Mucosa of descending colon (tissue), 3 donors: ENCODE results near the gene BABAM1. TPM values are rescaled to one million over a fixed set of nuclear protein-coding genes. Genes with fewer than 3 reads are reported as not detected.
A peak's percentile ranks its signal among the peaks of the same experiment; 100 is the strongest.

Experiments used
- ATAC-seq: fragments of 200-7000 bp; cut with Tn5 transposase; one replicate; pipeline ENCODE4 v1.9.1; 2020; ENCODE audit warnings: mild to moderate bottlenecking, moderate library complexity
- DNase-seq, 3 donors: peaks; one replicate each; pipeline ENCODE4 v3.0.0-alpha.2; 2020
- H3K36me3 ChIP-seq: fragments of 200-600 bp; one replicate; pipeline ENCODE4 v1.8.0; 2021; ENCODE audit warnings: low read depth, mild to moderate bottlenecking
- H3K4me1 ChIP-seq: fragments of 200-600 bp; one replicate; pipeline ENCODE4 v1.8.0; 2021; ENCODE audit warnings: low read depth, mild to moderate bottlenecking
- H3K4me3 ChIP-seq: fragments of 200-600 bp; one replicate; pipeline ENCODE4 v1.8.0; 2021; ENCODE audit warnings: mild to moderate bottlenecking
- H3K9me3 ChIP-seq: fragments of 200-600 bp; one replicate; pipeline ENCODE4 v1.8.0; 2021; ENCODE audit warnings: mild to moderate bottlenecking
- CTCF ChIP-seq: fragments of 200-600 bp; IDR thresholded peaks from one replicate; pipeline ENCODE4 v1.8.0; 2022; ENCODE audit warnings: antibody characterized with exemption, mild to moderate bottlenecking
- intact Hi-C, 2 donors: fragments of 100-400 bp; cut with DNase I in 1 of 2; cut with micrococcal nuclease in 1 of 2; formaldehyde crosslinking; loops; one replicate each; pipeline versions ENCODE4 v1.11.0 to v1.11.1; 2022; cut with DNase I, micrococcal nuclease
- total RNA-seq, 3 donors: library from RNA; stranded (reverse); fragmentation: NEBNext Ultra II Directional in 2 of 3; extraction: Animal tissue kit (Norgen Biotek cat#: 25700) in 2 of 3; gene quantifications; one replicate each; pipeline versions ENCODE4 v1.2.1 to v1.2.4, GENCODE V29; 2021 to 2023
- donor health status: DM: no; HTN: no; CAD: no; lungs with moderate emphysema.
- donor health status: DM: no; HTN: no; CAD: no.
- donor health status: DM: no; HTN: yes; CAD: no.

Gene BABAM1
- total RNA-seq, 3 donors from 2014 or later: 64.6 to 80.3 (median 76.2) TPM

- peak; percentile 87 to 94 (median 90) for DNase-seq
- intact Hi-C loops: loop anchor here (5.0 kb wide), 2 partner anchors 80 to 215 kb away; no protein-coding TSS in a partner anchor
- Histone ChIP-seq H3K4me3 (no peak overlapping the region), H3K9me3 (no peaks in the 10 kb centered on the region), H3K4me1 (peaks cover 15% of the 10 kb centered on the region), H3K36me3 (no peaks in the 10 kb centered on the region)
- peak; percentile 91 for TF ChIP-seq CTCF
- ATAC-seq: peak; percentile 99
Observed at GRCh38 chr19:17282488-17283125, 15.4 kb downstream of the BABAM1 start.

- Histone ChIP-seq H3K4me3 (no peak overlapping the region), H3K36me3 (no peaks in the 10 kb centered on the region), H3K4me1 (peaks cover 15% of the 10 kb centered on the region), H3K9me3 (no peaks in the 10 kb centered on the region)
- DNase-seq (no peak), ATAC-seq (no peak)
- intact Hi-C loops: loop anchor here (5.0 kb wide), 2 partner anchors 81 to 216 kb away; no protein-coding TSS in a partner anchor
- no peak for TF ChIP-seq CTCF
Observed at GRCh38 chr19:17283504-17283996, 16.3 kb downstream of the BABAM1 start.

- DNase-seq (no peak), ATAC-seq (no peak)
- H3K9me3 ChIP-seq: no peaks in the 10 kb centered on the region
- H3K36me3 ChIP-seq: no peaks in the 10 kb centered on the region
- no peak for TF ChIP-seq CTCF
- H3K4me3 ChIP-seq: no peak overlapping the region
- intact Hi-C loops: no loop called here
- H3K4me1 ChIP-seq: peaks cover 15% of the 10 kb centered on the region
Observed at GRCh38 chr19:17285415-17286135, 18.3 kb downstream of the BABAM1 start.

GRCh38 chr19:17286263-17286662 is 19.0 kb downstream of the BABAM1 start:
- H3K36me3 ChIP-seq: no peaks in the 10 kb centered on the region
- no peak for ATAC-seq
- peaks cover 15% of the 10 kb centered on the region for H3K4me1 ChIP-seq
- DNase-seq: no peak
- no peak overlapping the region for H3K4me3 ChIP-seq
- intact Hi-C loops: no loop called here
- TF ChIP-seq CTCF: no peak
- H3K9me3 ChIP-seq: no peaks in the 10 kb centered on the region

GRCh38 chr19:17286752-17287151 is 19.5 kb downstream of the BABAM1 start:
- DNase-seq (no peak), ATAC-seq (no peak)
- TF ChIP-seq CTCF: no peak
- peaks cover 11% of the 10 kb centered on the region for H3K4me1 ChIP-seq
- intact Hi-C loops: no loop called here
- no peak overlapping the region for H3K4me3 ChIP-seq
- no peaks in the 10 kb centered on the region for H3K9me3 ChIP-seq
- H3K36me3 ChIP-seq: no peaks in the 10 kb centered on the region
